Measurements from ENCODE around the gene RYR1. TPM values are rescaled to one million over a fixed set of nuclear protein-coding genes. Genes with fewer than 3 reads are reported as not detected.

Gene RYR1
- total RNA-seq, 4 donors from 2014 or later: 1.5 to 8.8 (median 4.4) TPM

- no peak for TF ChIP-seq CTCF (IDR thresholded peaks at IDR 0.05; ENCODE audit: low read depth)
Observed at GRCh38 chr19:38392707-38393308, 40.7 kb upstream of the RYR1 start.

GRCh38 chr19:38394488-38394887, 39.0 kb upstream of the RYR1 start:
- no peak for TF ChIP-seq CTCF (IDR thresholded peaks at IDR 0.05; ENCODE audit: low read depth)

- no peak for TF ChIP-seq CTCF (IDR thresholded peaks at IDR 0.05; ENCODE audit: low read depth)
Observed at GRCh38 chr19:38395381-38396114, 37.9 kb upstream of the RYR1 start.

GRCh38 chr19:38399081-38399480, 34.4 kb upstream of the RYR1 start:
- no peak for TF ChIP-seq CTCF (IDR thresholded peaks at IDR 0.05; ENCODE audit: low read depth)

- TF ChIP-seq CTCF (IDR thresholded peaks at IDR 0.05; ENCODE audit: low read depth): no peak
Observed at GRCh38 chr19:38399537-38399936, 34.0 kb upstream of the RYR1 start.

DNA sequence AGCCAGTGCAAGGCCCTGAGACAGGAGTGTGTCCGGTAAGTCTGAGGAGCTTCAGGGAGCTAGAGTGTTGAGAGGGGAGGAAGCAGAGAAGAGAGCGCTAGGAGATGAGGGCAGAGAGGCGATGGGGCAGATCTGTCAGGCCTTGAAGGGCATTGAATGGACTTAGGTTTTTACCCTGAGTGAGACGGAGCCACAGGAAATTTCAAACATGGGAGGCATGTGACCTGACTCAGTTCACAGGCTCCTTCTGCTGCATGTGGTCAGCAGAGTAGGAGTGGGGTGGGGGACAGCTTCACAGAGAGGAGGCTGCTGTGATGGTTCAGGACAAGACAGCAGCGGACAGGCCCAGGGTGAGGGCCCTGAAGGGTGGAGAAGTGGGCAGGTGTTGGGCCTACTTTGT, 33.1 kb upstream of the RYR1 start:
- TF ChIP-seq CTCF (IDR thresholded peaks at IDR 0.05; ENCODE audit: low read depth): no peak

DNA sequence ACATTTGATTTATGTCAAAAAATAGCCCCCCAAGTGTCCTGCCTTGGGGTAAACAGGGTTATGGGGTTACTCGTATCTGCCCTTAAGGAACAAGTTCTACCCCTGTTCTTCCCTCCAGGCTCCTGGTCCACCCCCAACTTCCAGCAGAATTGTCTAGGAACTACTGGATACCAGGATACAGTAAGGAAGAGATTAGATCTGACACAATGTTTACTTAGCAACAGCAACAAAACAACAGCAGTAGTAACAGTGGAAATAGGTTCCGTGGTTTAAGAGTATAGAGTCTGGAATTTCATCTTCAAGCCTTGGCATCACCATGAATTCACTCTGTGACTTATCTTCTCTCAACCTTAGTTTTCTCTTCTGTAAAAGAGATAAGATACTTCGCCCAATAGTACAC, 32.3 kb upstream of the RYR1 start:
- no peak for TF ChIP-seq CTCF (IDR thresholded peaks at IDR 0.05; ENCODE audit: low read depth)
